B cell (primary cell): ENCODE measurements around the gene PSMA2. TPM values are rescaled to one million over a fixed set of nuclear protein-coding genes. Genes with fewer than 3 reads are reported as not detected.

ENCODE experiments used
- ATAC-seq: fragments of 200-7000 bp; cut with Tn5 transposase; one replicate; pipeline ENCODE4 v1.10.0; 2021; ENCODE audit warnings: low read depth, mild to moderate bottlenecking, moderate number of reproducible peaks, moderate library complexity
- CTCF ChIA-PET: fragments of 350-600 bp; sonication (Branson Sonifier 250); formaldehyde crosslinking; loops from one replicate; lab custom pipeline; 2021; ENCODE audit warnings: antibody characterized with exemption, inconsistent platforms; lab: Charles Lee
- POLR2A ChIA-PET: fragments of 350-600 bp; sonication (Branson Sonifier 250); formaldehyde crosslinking; loops from one replicate; lab custom pipeline; 2021; ENCODE audit warnings: antibody characterized with exemption; lab: Charles Lee
- DNase-seq: peaks from one replicate; pipeline ENCODE4 v3.0.0; 2013
- H2AFZ ChIP-seq: 2 replicates; pipeline ENCODE4 v1.6.1; 2012; ENCODE audit warnings: mild to moderate bottlenecking, low read depth, low read length; ENCODE audit not compliant: insufficient read depth, poor library complexity, severe bottlenecking
- H3K27ac ChIP-seq, 2 donors: 1 replicate in 1 of 2; 2 replicates in 1 of 2; pipeline ENCODE4 v1.5.1; 2012 to 2013; ENCODE audit warnings: low read length in 2 of 2, mild to moderate bottlenecking in 2 of 2, moderate library complexity in 1 of 2
- H3K27me3 ChIP-seq, 4 experiments: fragments of 200-600 bp in 1 of 4; sonication (generic) in 1 of 4; replicated peaks in 1 of 4; 1 replicate in 2 of 4; 2 replicates in 2 of 4; pipeline versions ENCODE4 v1.6.1 to v1.7.0; 2013 to 2016; ENCODE audit warnings: low read length in 3 of 4, mild to moderate bottlenecking in 2 of 4, mixed read lengths in 1 of 4, moderate library complexity in 1 of 4; ENCODE audit not compliant: insufficient read depth in 4 of 4, control insufficient read depth in 3 of 4; ENCODE audit errors: control extremely low read depth in 1 of 4
- H3K36me3 ChIP-seq, 2 experiments: replicated peaks in 1 of 2; 1 replicate in 1 of 2; 2 replicates in 1 of 2; pipeline versions ENCODE4 v1.6.1 to v1.7.1; 2013; ENCODE audit warnings: low read length in 1 of 2; ENCODE audit not compliant: insufficient read depth in 2 of 2, control insufficient read depth in 1 of 2; ENCODE audit errors: control extremely low read depth in 1 of 2, extremely low read depth in 1 of 2
- H3K4me1 ChIP-seq, 2 donors: fragments of 200-600 bp in 1 of 2; sonication (generic) in 1 of 2; 1 replicate in 1 of 2; 2 replicates in 1 of 2; pipeline versions ENCODE4 v1.5.1 to v1.6.1; 2013 to 2017; ENCODE audit warnings: low read length in 2 of 2; ENCODE audit not compliant: control insufficient read depth in 2 of 2, insufficient read depth in 2 of 2
- H3K4me2 ChIP-seq: replicated peaks from 2 replicates; pipeline ENCODE3; 2012; ENCODE audit warnings: mild to moderate bottlenecking, low read depth, low read length; ENCODE audit not compliant: poor library complexity, severe bottlenecking
- H3K4me3 ChIP-seq, 5 experiments: fragments of 200-600 bp in 1 of 5; sonication (generic) in 1 of 5; 1 replicate in 3 of 5; 2 replicates in 2 of 5; pipeline versions ENCODE4 v1.5.1 to v1.7.0; 2011 to 2016; ENCODE audit warnings: low read length in 4 of 5, mild to moderate bottlenecking in 4 of 5, low read depth in 2 of 5, control low read depth in 1 of 5, moderate library complexity in 1 of 5; ENCODE audit not compliant: insufficient read depth in 1 of 5; ENCODE audit errors: control extremely low read depth in 1 of 5, extremely low read depth in 1 of 5
- H3K79me2 ChIP-seq: fragments of 200-600 bp; sonication (generic); one replicate; pipeline ENCODE4 v1.6.0; 2016; ENCODE audit warnings: low read length; ENCODE audit not compliant: control insufficient read depth, insufficient read depth
- H3K9ac ChIP-seq: fragments of 200-600 bp; sonication (generic); 2 replicates; pipeline ENCODE4 v1.6.1; 2017; ENCODE audit warnings: mild to moderate bottlenecking, low read length, moderate library complexity
- H3K9me3 ChIP-seq, 3 donors: one replicate each; pipeline versions ENCODE4 v1.6.1 to v1.7.1; 2013; ENCODE audit warnings: low read length in 2 of 3; ENCODE audit not compliant: control insufficient read depth in 2 of 3, insufficient read depth in 1 of 3; ENCODE audit errors: control extremely low read depth in 1 of 3
- H4K20me1 ChIP-seq: 2 replicates; pipeline ENCODE4 v1.6.0; 2012; ENCODE audit warnings: mild to moderate bottlenecking, low read length; ENCODE audit not compliant: insufficient read depth, control insufficient read depth, poor library complexity, severe bottlenecking
- H3K27ac Mint-ChIP-seq: one replicate; pipeline ENCODE4 v1.8.0; 2021; ENCODE audit warnings: mixed read lengths
- H3K27me3 Mint-ChIP-seq: one replicate; pipeline ENCODE4 v1.8.0; 2021; ENCODE audit warnings: mixed read lengths
- H3K4me1 Mint-ChIP-seq: one replicate; pipeline ENCODE4 v1.8.0; 2021; ENCODE audit warnings: mixed read lengths
- H3K4me3 Mint-ChIP-seq: one replicate; pipeline ENCODE4 v1.8.0; 2021; ENCODE audit warnings: mixed read lengths
- H3K9me3 Mint-ChIP-seq: one replicate; pipeline ENCODE4 v1.8.0; 2022; ENCODE audit warnings: mixed read lengths; ENCODE audit not compliant: insufficient read depth
- EZH2 ChIP-seq: IDR thresholded peaks from 2 replicates; pipeline ENCODE4 v1.6.1; 2012; ENCODE audit warnings: borderline replicate concordance, low read depth, mild to moderate bottlenecking, moderate library complexity, low read length; ENCODE audit not compliant: insufficient read depth, poor library complexity, severe bottlenecking
- WGBS: methylation state at CpG from one replicate; pipeline ENCODE4 v1.1.5; 2013; ENCODE audit warnings: missing lambda C conversion rate; ENCODE audit not compliant: insufficient coverage; 5-methylcytosine and 5-hydroxymethylcytosine counted together
- intact Hi-C: fragments of 100-400 bp; cut with micrococcal nuclease; formaldehyde crosslinking; loops from one replicate; pipeline ENCODE4 v1.10.0; 2022
- polyA plus RNA-seq: library from polyadenylated mRNA; depleted of rRNA; stranded (reverse); fragments of >200 nt; gene quantifications from 2 replicates; pipeline ENCODE4 v1.2.3, GENCODE V29; 2012
- total RNA-seq, 2 donors: library from RNA; stranded (reverse); fragments of 120-200 nt in 1 of 2; gene quantifications; 1 replicate in 1 of 2; 2 replicates in 1 of 2; pipeline versions ENCODE4 v1.2.3 to v1.2.4, GENCODE V29; 2013 to 2022
- TF ChIP-seq, protein P1 (sequence below): fragments of 200-600 bp; IDR thresholded peaks from one replicate; pipeline ENCODE4 v1.8.0; 2022; ENCODE audit warnings: antibody characterized with exemption, mild to moderate bottlenecking

Gene PSMA2
- total and polyA plus RNA-seq, 2 donors (not counting 1 experiment from before 2014, with no cell fraction given): 26.3 to 47.8 TPM

DNA sequence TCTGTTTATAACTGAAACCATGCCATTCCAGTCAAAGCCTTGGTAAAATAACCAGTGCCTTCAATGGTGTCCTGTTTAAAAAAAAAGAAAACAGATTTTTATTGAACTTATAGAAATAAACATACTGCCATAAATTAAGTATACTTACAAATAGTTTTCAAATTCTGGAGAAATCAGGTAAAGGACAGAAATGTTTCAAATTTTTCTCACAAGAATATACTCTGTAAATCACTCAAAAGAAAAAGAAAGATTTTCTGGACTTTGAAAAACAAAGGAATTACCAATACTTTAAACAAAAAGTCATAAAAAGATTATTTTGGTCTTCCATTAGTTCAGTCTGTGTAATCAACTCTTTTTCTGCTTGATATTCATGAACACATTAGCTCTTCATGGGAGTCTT lies 24.1 kb upstream of the PSMA2 start:
- TF ChIP-seq, protein P1, sequence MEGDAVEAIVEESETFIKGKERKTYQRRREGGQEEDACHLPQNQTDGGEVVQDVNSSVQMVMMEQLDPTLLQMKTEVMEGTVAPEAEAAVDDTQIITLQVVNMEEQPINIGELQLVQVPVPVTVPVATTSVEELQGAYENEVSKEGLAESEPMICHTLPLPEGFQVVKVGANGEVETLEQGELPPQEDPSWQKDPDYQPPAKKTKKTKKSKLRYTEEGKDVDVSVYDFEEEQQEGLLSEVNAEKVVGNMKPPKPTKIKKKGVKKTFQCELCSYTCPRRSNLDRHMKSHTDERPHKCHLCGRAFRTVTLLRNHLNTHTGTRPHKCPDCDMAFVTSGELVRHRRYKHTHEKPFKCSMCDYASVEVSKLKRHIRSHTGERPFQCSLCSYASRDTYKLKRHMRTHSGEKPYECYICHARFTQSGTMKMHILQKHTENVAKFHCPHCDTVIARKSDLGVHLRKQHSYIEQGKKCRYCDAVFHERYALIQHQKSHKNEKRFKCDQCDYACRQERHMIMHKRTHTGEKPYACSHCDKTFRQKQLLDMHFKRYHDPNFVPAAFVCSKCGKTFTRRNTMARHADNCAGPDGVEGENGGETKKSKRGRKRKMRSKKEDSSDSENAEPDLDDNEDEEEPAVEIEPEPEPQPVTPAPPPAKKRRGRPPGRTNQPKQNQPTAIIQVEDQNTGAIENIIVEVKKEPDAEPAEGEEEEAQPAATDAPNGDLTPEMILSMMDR: no peak
- TF ChIP-seq EZH2: no peak
- Histone ChIP-seq H3K4me2 (no peak overlapping the region), H3K79me2 (no peaks in the 10 kb centered on the region), H2AFZ (no peak overlapping the region), H3K4me3 (no peak overlapping the region), H3K9ac (no peak overlapping the region), H3K4me1 (no peaks in the 10 kb centered on the region), H3K27me3 (peaks cover 0 to 5% (median 0%) of the 10 kb centered on the region in 4 experiments), H3K9me3 (peaks cover 0 to 10% (median 1%) of the 10 kb centered on the region in 3 donors), H4K20me1 (no peaks in the 10 kb centered on the region), H3K36me3 (no peaks in the 10 kb centered on the region), H3K27ac (no peak overlapping the region)
- intact Hi-C loops: no loop called here
- no peak overlapping the region for H3K27ac Mint-ChIP-seq
- ATAC-seq (no peak), DNase-seq (no peak)
- no peaks in the 10 kb centered on the region for H3K9me3 Mint-ChIP-seq
- H3K4me1 Mint-ChIP-seq: no peaks in the 10 kb centered on the region
- H3K4me3 Mint-ChIP-seq: no peak overlapping the region
- ChIA-PET POLR2A (interaction anchor here (0.6 kb wide), 1 partner anchor 159 kb away, joined by 5 read pairs; no protein-coding TSS in a partner anchor), CTCF (no interaction called here)
- H3K27me3 Mint-ChIP-seq: peaks cover 6% of the 10 kb centered on the region

DNA sequence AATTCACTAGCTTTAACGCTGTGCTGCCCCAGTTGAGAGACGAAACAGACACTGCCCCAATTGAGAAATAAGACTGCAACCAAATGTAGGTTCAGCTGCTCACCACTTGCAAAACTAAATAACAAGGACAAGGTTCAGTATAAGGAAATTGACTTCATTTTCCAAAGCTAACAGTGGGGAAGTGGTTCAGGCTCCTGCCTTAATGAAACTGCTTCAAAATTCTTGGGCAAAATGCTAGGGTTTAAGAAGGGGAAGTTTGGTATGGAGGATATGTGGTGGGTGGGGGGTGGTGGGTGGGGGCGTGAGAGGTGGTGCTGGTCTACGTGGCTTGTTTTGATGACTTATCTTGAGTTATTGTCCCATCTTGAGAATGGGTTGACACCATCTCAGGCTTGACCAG lies 22.0 kb upstream of the PSMA2 start:
- no peak for ATAC-seq
- Histone ChIP-seq H2AFZ (no peak overlapping the region), H3K4me3 (no peak overlapping the region), H3K36me3 (no peaks in the 10 kb centered on the region), H3K9me3 (peaks cover 0 to 10% (median 1%) of the 10 kb centered on the region in 3 donors), H3K9ac (no peak overlapping the region), H3K4me2 (no peak overlapping the region), H3K27me3 (no peaks in the 10 kb centered on the region), H3K4me1 (no peaks in the 10 kb centered on the region), H4K20me1 (no peaks in the 10 kb centered on the region), H3K27ac (no peak overlapping the region), H3K79me2 (no peaks in the 10 kb centered on the region)
- no peak overlapping the region for H3K4me3 Mint-ChIP-seq
- no peaks in the 10 kb centered on the region for H3K4me1 Mint-ChIP-seq
- POLR2A ChIA-PET: no interaction called here
- no peak for DNase-seq
- CTCF ChIA-PET: interaction anchor here (1.0 kb wide), 1 partner anchor 13 kb away, joined by 3 read pairs; no protein-coding TSS in a partner anchor
- H3K27ac Mint-ChIP-seq: no peak overlapping the region
- no peak for TF ChIP-seq EZH2
- TF ChIP-seq, protein P1: no peak
- no peaks in the 10 kb centered on the region for H3K9me3 Mint-ChIP-seq
- intact Hi-C loops: no loop called here
- WGBS: no CpG with 5 or more reads among the region's 4 CpGs
- H3K27me3 Mint-ChIP-seq: peaks cover 5% of the 10 kb centered on the region
